Ectodermal cell (in vitro differentiated cells): Measurements from ENCODE around the gene KCNC4.

Experiments
- H3K27ac ChIP-seq: 2 replicates; pipeline ENCODE4 v1.7.0; 2013; ENCODE audit warnings: mild to moderate bottlenecking, low read depth, low read length; ENCODE audit not compliant: insufficient read depth, poor library complexity, severe bottlenecking
- H3K27me3 ChIP-seq: 2 replicates; pipeline ENCODE4 v1.7.0; 2013; ENCODE audit warnings: mild to moderate bottlenecking, low read length; ENCODE audit not compliant: insufficient read depth, control insufficient read depth, poor library complexity, severe bottlenecking
- H3K36me3 ChIP-seq: one replicate; pipeline ENCODE4 v1.7.0; 2013; ENCODE audit warnings: low read length; ENCODE audit not compliant: control insufficient read depth, insufficient read depth
- H3K4me1 ChIP-seq: one replicate; pipeline ENCODE4 v1.7.0; 2013; ENCODE audit warnings: low read length; ENCODE audit not compliant: control insufficient read depth, insufficient read depth
- H3K4me3 ChIP-seq: 2 replicates; pipeline ENCODE4 v1.7.0; 2013; ENCODE audit warnings: low read depth, low read length, control low read depth; ENCODE audit not compliant: insufficient read depth
- H3K9me3 ChIP-seq: 2 replicates; pipeline ENCODE4 v1.7.0; 2013; ENCODE audit warnings: mild to moderate bottlenecking, low read length, moderate library complexity; ENCODE audit not compliant: control insufficient read depth
- WGBS, 2 experiments: methylation state at CpG; one replicate each; pipeline ENCODE4 v1.1.7; 2013; ENCODE audit warnings: missing lambda C conversion rate in 2 of 2; 5-methylcytosine and 5-hydroxymethylcytosine counted together

The KCNC4 gene

GRCh38 chr1:110223127-110223526, 13.0 kb downstream of the KCNC4 start:
- WGBS, 2 experiments = 96% methylated on average over 27 of the region's 27 CpGs
- Histone ChIP-seq H3K4me1 (no peaks in the 10 kb centered on the region), H3K27ac (no peak overlapping the region), H3K27me3 (no peaks in the 10 kb centered on the region), H3K9me3 (no peaks in the 10 kb centered on the region), H3K36me3 (no peaks in the 10 kb centered on the region), H3K4me3 (no peak overlapping the region)

GRCh38 chr1:110223581-110223980, 13.5 kb downstream of the KCNC4 start:
- H3K9me3 ChIP-seq = no peaks in the 10 kb centered on the region
- 95 to 96% methylated on average over 17 of the region's 17 CpGs for WGBS, 2 experiments
- H3K27ac ChIP-seq = no peak overlapping the region
- no peaks in the 10 kb centered on the region for H3K36me3 ChIP-seq
- H3K4me1 ChIP-seq = peaks cover 4% of the 10 kb centered on the region
- H3K4me3 ChIP-seq = no peak overlapping the region
- no peaks in the 10 kb centered on the region for H3K27me3 ChIP-seq

DNA sequence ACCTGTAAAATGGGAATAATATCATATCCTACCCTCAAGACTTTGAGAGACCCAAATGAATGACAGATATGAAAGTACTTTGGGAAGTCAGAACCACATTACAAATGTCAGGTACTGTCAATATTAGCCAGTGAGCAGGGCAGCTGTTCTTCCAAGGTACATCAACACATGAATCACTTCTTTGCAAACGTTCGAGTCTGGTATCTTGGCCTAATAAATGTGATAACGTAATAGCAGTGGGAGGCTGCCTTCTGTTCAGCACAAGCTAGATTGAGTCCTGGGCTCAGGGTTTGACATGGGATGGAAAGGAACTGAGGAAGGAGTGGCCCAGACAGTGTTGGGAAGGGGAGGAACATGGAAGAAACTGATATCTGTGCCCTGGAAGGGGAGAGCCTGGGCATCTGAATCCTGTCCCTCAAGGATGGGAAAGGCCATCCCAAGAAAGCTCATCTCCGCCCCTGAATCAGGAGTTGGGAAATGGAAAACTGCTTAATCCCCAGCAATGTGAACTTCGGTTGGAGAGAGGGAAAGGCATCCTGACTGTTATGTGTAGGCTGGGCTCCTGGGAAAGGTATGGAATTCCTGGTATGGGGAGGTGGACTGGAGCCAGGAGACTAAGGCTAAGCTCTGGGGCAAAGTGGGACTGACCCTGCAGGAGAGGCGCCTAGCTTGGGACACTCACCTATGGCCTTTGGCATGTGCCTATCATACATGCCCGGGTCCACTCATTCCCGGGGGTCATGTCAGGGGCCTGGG, 14.3 kb downstream of the KCNC4 start:
- no peaks in the 10 kb centered on the region for H3K36me3 ChIP-seq
- H3K9me3 ChIP-seq = no peaks in the 10 kb centered on the region
- H3K4me3 ChIP-seq = no peak overlapping the region
- 91 to 93% methylated on average over 8 of the region's 8 CpGs for WGBS, 2 experiments
- H3K27me3 ChIP-seq = no peaks in the 10 kb centered on the region
- no peak overlapping the region for H3K27ac ChIP-seq
- peaks cover 5% of the 10 kb centered on the region for H3K4me1 ChIP-seq

DNA sequence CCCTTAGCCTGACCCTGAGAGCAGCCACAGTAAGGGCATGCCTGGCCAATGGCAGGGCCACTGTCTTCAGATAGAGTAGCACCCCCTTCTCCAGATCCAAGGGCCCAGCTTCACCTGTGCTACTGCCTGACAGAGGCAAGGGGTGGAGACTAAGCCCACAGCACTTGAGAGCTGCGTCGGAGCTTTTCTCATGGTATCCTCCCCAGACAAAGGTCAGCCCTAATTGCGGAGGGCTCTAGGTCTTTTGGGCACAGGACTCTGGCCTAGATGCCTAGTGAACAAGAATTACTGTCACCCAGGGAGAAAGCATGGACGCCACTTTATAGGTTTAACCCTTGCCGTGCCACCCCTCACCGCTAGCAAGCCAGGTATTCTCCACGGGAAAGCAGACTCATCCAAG, 15.1 kb downstream of the KCNC4 start:
- Histone ChIP-seq H3K9me3 (no peaks in the 10 kb centered on the region), H3K36me3 (no peaks in the 10 kb centered on the region), H3K27ac (no peak overlapping the region), H3K27me3 (no peaks in the 10 kb centered on the region), H3K4me1 (peaks cover 5% of the 10 kb centered on the region), H3K4me3 (no peak overlapping the region)
- WGBS, 2 experiments = 77 to 80% methylated on average over 7 of the region's 7 CpGs

GRCh38 chr1:110225756-110226404, 15.8 kb downstream of the KCNC4 start:
- H3K27me3 ChIP-seq = no peaks in the 10 kb centered on the region
- no peak overlapping the region for H3K27ac ChIP-seq
- peaks cover 5% of the 10 kb centered on the region for H3K4me1 ChIP-seq
- WGBS, 2 experiments = 93 to 94% methylated on average over 18 of the region's 18 CpGs
- no peaks in the 10 kb centered on the region for H3K36me3 ChIP-seq
- H3K9me3 ChIP-seq = no peaks in the 10 kb centered on the region
- H3K4me3 ChIP-seq = no peak overlapping the region

- Histone ChIP-seq H3K9me3 (no peaks in the 10 kb centered on the region), H3K27ac (no peak overlapping the region), H3K4me1 (peaks cover 5% of the 10 kb centered on the region), H3K36me3 (no peaks in the 10 kb centered on the region), H3K27me3 (no peaks in the 10 kb centered on the region), H3K4me3 (no peak overlapping the region)
- WGBS, 2 experiments = 90 to 95% methylated on average over 12 of the region's 12 CpGs
These were observed 17.7 kb downstream of the KCNC4 start for GRCh38 chr1:110227774-110228173.

DNA sequence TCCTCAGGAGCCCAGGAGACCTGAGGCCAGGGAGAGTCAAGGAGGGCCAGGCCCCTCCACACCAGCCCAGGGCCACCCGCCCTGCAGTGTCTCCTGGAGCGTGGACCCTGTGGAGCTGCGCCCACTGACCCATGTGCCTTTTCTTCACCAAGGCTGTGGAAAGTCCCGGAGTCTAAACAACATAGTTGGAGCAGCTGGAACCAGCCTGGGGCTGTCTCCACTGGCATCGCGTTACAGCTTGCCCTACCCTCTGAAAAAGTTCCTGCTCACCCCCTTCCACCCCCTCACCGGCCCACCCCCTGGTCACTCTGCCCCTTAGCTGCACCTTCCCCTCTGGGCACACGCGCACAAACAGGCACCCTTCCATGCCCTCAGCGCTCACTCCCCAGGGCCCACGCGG, 18.3 kb downstream of the KCNC4 start:
- Histone ChIP-seq H3K27me3 (no peaks in the 10 kb centered on the region), H3K4me1 (peaks cover 8% of the 10 kb centered on the region), H3K36me3 (no peaks in the 10 kb centered on the region), H3K27ac (no peak overlapping the region), H3K9me3 (no peaks in the 10 kb centered on the region), H3K4me3 (no peak overlapping the region)
- WGBS, 2 experiments = 90 to 91% methylated on average over 11 to 12 of the region's 12 CpGs

DNA sequence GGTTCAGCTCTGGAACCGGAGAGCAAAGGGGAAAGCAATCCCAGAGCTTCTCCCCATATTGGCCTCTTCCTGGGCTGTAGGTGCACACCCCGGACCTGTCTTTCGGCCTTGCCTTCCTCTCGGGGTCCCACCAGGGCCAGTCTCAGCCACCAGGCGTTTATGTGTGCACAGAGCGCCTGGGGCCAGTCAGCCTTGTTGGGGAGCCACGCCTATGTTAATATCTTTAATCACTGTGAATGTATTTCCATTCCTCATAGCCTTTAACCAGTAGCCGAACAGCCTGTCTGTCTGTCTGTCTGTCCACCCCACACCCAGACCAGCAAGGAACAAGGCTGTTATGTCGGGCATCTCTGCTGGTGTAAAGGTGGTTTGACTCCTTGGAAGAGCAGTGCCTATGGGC, 18.8 kb downstream of the KCNC4 start:
- H3K9me3 ChIP-seq = no peaks in the 10 kb centered on the region
- 88 to 95% methylated on average over 9 of the region's 9 CpGs for WGBS, 2 experiments

GRCh38 chr1:110229348-110230001, 19.4 kb downstream of the KCNC4 start:
- 88% methylated on average over 21 of the region's 21 CpGs for WGBS, 2 experiments
- H3K4me3 ChIP-seq = no peak overlapping the region
- no peaks in the 10 kb centered on the region for H3K27me3 ChIP-seq
- H3K4me1 ChIP-seq = peaks cover 16% of the 10 kb centered on the region
- no peak overlapping the region for H3K27ac ChIP-seq
- H3K36me3 ChIP-seq = no peaks in the 10 kb centered on the region
- H3K9me3 ChIP-seq = no peaks in the 10 kb centered on the region

More for the DNA sequence above, 18.8 kb downstream of the KCNC4 start:
- Histone ChIP-seq H3K27ac (no peak overlapping the region), H3K27me3 (no peaks in the 10 kb centered on the region), H3K36me3 (no peaks in the 10 kb centered on the region), H3K4me1 (peaks cover 12% of the 10 kb centered on the region), H3K4me3 (no peak overlapping the region)
